ELR (cell line): Measurements from ENCODE around the gene TRIM56.
"Not testable (repeated sequence)": the region's sequence is repeated elsewhere in the genome, so short reads cannot be mapped to it uniquely, and the experiment has no call there.

Experiments
- DNase-seq: peaks from one replicate; pipeline ENCODE4 v3.0.0-alpha.2; 2015; ENCODE audit warnings: low read depth

Gene TRIM56

GRCh38 chr7:101092266-101092905, 7.1 kb downstream of the TRIM56 start:
- not testable (repeated sequence) for DNase-seq

DNA sequence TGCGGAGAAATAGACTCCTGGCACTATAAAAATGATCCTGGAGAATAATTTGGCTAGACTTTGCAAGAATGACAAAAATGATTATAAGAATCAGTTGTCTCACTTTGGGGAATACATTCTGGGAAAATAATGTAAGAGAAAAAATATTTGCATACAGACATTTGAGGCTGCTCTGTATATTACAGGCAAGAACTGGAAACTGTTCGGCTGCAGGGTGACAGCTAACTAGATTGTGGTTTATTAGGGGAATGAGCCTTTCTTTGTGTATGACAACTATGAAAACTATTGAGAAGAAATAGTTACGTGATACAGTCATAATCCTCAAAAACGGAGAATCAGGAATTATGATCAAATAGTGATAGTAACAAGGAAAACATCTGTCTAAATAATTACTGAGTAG, 8.6 kb downstream of the TRIM56 start:
- peak; percentile 90 for DNase-seq

GRCh38 chr7:101094376-101094775, 9.1 kb downstream of the TRIM56 start:
- no peak for DNase-seq

- DNase-seq, result peak; percentile 78
Observed at GRCh38 chr7:101094791-101095375, 9.6 kb downstream of the TRIM56 start.

DNA sequence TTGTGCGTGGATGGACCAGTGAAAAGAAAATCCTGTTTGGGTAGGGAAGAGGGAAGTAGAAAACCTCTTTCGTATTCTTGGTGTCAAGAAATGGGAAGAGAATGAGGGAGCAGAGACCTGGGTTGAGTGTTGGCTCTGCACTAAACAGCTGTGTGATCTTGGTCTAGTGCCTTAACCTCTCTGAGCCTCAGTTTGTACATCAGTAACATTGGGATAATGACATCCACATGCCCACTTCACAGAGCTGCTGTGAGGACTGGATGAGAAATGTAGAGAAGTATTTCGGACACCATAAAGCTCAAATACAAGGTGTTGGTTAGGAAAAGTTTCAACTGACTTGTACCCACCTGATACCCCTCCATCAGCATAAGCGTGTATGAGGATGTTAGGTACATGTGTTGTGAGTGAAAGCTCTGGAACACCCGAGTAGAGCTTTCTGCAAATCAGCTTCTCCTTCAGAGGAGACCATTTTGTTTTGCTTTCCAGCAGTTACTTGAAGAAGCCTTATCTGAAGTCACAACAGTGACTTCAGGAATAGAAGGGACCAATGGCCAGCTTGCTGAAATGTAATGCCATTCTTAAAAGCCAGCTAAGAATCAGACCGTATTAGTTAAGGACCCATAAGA, 11.2 kb downstream of the TRIM56 start:
- no peak for DNase-seq

- no peak for DNase-seq
Observed at GRCh38 chr7:101096957-101097347, 11.7 kb downstream of the TRIM56 start.

DNA sequence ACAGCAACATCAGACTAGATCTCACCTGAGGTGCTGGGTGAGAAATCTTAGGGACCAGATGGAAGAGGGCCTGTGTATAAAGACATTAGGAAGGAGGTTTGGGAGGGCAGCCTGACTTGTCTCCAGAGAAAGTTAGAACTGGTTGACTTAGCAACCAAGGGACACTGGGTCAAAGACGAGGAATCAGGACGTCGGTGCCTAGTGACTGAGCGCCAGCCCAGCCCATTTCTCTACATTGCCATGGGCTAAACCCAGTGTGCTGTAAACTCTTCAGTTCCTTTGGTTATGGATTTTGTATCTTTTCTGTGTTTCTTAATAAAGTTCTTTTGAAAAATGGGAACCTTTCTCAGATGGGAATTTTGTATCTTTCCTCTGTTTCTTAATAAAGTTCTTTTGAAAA, 12.3 kb downstream of the TRIM56 start:
- DNase-seq, result no peak

DNA sequence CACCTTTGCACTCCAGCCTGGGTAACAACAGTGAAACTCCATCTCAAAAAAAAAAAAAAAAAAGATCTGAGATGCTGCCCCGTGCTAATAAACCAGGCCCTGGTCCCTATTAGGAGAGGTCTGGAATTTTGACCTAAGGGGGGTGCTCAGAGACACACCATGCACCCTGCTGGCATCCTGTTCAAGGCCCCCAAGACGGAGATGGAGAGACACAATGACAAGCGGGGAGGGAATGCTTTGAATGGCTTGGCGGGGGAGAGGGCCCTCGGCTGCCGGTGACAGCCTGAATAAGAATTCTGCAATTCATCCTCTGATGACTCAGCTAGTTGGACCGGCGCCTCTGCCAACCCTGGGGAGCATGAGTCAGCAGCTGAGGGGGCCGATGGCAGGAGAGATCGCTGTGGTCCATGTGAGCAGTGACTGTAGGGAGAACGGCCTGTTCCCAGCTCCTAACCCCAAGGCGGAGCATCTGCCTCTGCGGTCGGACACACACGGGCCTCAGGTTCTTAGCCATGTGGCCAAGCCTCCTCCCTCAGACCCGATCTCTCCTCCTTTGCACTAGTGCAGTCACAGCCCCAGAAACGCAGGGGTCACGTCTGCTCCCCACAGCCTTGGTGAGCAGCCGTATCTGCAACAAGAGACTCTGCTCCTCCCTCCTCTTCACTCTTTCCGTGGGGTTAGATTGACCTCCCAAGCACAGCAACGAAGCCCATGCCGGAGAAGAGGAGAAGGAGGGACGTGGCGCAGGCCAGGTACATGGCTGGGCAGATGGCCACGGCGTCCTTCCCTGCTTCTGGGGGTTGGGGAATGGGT, 14.9 kb downstream of the TRIM56 start:
- peak; percentile 99 for DNase-seq

DNA sequence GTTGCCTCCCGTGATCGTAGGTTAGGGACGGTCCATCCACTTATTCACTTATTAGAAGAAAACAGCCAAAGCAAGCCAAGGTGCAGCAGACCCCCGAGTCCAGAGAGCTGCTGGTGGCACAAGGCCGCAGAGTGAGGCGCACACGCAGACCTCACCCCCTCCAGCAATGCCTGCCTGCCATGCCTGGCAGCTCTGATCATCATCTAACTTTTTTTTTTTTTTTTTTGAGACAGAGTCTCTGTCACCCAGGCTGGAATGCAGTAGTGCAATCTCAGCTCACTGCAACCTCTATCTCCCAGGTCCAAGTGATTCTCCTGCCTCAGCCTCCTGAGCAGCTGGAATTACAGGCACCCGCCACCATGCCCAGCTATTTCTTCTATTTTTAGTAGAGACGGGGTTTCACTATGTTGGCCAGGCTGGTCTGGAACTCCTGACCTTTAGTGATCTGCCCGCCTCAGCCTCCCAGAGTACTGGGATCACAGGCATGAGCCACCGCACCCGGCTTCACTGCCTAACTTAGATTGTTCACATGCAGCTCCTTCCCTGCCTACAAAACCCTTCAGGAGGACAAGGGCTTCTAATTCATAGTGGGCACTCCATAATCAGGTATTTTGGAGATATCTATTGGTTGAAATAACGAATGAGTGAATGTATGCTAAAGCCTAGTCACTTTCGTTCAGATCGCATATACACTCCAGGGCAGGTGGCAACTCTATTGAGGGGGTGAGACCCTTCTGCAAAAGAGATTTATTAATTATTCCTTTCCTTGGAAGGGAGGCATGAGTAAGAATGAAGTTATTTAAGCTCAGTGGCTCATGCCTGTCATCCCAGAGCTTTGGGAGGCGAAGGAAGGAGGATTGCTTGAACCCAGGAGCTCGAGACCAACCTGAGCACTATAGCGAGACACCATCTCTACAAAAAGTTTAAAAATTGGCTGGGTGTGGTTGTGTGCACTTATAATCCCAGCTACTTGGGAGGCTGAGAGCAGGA, 15.9 kb downstream of the TRIM56 start:
- DNase-seq, result peak; percentile 52

- no peak for DNase-seq
Observed at GRCh38 chr7:101102026-101102425, 16.7 kb downstream of the TRIM56 start.

DNA sequence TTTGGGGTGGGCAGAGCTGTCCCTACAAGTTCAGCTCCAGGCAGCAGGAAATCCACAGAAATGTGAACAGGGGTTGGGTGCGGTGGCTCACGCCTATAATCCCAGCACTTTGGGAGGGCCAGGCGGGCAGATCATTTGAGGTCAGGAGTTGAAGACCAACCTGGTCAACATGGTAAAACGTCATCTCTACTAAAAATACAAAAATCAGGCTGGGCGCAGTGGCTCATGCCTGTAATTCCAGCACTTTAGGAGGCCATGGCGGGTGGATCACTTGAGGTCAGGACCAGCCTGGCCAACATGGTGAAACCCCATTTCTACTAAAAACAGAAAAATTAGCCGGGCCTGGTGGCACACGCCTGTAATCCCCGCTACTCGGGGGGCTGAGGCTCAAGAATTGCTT, 18.4 kb downstream of the TRIM56 start:
- not testable (repeated sequence) for DNase-seq

DNA sequence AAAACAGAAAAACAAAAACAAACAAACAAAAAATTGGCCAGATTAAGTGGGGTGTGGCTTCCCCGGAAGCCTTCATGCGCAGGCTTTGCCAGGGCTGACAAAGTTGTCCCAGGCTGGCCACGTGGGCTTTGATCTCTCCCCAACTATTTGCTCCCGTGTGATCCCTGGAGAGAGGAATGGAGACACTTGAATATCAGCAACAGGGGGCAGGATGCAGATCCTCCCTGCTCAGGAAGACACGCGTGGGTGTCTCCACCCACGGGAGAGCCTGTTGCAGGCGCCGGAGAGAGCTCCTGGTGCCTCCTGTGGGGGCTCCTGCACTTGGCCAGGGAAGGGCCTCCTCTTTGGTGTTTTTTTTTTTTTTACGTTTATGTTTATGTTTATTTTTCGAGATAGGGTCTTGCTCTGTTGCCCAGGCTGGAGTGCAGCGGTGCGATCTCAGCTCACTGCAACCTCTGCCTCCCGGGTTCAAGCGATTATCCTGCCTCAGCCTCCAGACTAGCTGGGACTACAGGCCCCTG, 19.0 kb downstream of the TRIM56 start:
- DNase-seq, result no peak

DNA sequence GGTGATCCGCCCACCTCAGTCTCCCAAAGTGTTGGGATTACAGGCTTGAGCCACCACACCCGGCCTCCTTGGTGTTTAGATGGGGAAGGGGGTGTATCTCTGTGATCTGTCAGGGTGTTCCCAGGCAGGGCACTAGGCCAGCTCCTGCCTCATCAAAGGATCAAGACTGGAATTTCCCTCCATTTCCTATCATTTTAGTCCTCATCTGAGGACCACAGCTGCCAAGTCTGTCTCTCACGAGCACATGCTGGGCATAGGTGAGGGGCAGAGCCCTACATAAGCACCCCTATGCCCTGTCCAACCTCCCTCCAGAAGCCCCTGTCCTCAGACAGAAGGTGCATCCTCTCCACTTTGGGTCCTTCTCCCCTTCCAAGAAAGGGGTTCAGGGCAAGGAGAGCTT, 19.5 kb downstream of the TRIM56 start:
- no peak for DNase-seq

DNA sequence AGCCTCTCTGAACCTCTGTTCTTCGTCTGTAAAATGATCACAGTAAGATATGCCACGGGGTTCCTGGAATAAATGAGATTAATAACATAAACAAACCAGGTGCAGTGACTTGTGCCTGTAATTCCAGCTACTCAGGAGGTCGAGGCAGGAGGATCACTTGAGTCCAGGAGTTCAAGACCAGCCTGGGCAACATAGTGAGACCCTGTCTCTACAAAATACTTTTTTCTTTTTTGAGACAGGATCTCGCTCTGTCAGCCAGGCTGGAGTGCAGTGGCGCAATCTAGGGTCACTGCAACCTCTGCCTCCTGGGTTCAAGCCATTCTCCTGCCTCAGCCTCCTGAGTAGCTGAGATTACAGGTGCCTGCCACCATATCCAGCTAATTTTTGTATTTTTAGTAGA, 20.0 kb downstream of the TRIM56 start:
- DNase-seq, result not testable (repeated sequence)

- DNase-seq, result no peak
Observed at GRCh38 chr7:101106386-101106785, 21.1 kb downstream of the TRIM56 start.

DNA sequence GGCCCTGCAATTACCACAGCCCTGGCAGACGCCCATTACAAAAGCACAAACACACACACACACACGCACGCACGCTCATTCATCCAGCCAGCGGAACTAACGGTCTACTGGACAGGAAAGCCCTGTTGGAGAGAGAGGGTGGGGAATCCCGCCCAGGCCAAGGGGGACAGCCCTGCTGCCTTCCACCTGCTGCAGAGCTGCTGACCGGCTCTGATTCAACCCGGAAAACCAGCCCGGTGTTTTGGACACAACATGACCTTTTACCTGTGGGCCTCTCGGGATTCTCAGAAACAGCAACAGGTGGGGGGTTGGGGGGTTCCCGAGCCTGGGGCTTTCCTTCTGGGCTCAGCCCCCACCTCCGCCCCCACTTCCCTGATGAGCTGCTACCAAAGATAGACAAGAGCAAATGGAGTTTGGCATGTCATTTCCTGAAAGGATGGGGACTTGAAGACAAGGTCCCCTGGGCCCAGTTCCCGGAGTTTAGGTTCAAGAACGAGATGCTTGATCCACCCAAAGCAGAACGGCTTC, 23.1 kb downstream of the TRIM56 start:
- DNase-seq, result no peak

GRCh38 chr7:101108961-101109360, 23.7 kb downstream of the TRIM56 start:
- DNase-seq, result peak; percentile 62

- no peak for DNase-seq
Observed at GRCh38 chr7:101109368-101109767, 24.1 kb downstream of the TRIM56 start.

DNA sequence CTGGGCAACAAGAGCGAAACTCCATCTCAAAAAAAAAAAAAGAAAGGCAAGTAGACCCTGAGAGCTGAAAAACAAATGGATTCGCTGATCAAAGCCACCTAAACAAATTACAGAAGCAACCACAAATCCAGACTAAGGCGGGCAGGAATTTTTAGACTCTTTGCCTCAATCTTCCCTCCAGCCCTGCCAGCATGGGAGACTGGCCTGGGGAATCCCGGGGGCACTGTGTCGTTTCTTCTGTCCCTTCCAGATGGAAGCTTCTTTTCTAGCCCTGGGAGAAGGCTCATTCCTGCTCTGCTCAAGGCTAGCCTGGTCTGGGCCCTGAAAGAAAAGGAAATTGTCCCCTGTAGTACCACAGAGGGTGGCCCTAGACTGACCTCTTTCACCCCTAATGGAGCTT, 26.0 kb downstream of the TRIM56 start:
- DNase-seq, result no peak

DNA sequence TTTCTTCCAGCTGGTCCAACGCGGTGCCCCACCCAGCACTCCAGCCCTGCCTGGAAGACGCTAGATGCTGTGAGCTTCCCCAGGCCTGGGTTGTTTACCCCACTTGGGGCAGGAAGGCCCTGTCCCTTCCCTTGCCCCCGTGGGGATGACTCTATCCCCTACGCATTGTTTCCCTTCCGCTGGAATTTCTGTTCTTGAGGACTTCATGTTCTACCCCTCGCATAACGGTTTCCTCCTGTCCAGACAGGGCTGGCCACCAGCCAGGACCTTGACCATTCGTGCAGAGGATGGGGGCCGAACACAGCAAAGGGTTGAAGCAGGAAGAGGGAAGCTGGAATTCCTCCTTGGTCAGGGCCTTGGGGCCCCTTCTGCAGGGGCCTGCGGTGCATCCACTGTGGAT, 27.0 kb downstream of the TRIM56 start:
- peak; percentile 77 for DNase-seq

- not testable (repeated sequence) for DNase-seq
Observed at GRCh38 chr7:101113140-101113539, 27.9 kb downstream of the TRIM56 start.
